GM21576 (cell line): Measurements from ENCODE around the gene TSEN15.

Experiments
- ATAC-seq: cut with Tn5 transposase; IDR thresholded peaks from one replicate; pipeline ENCODE4 v1.9.1; 2021; ENCODE audit warnings: mild to moderate bottlenecking, moderate library complexity; ENCODE audit not compliant: unreplicated experiment

Gene TSEN15

DNA sequence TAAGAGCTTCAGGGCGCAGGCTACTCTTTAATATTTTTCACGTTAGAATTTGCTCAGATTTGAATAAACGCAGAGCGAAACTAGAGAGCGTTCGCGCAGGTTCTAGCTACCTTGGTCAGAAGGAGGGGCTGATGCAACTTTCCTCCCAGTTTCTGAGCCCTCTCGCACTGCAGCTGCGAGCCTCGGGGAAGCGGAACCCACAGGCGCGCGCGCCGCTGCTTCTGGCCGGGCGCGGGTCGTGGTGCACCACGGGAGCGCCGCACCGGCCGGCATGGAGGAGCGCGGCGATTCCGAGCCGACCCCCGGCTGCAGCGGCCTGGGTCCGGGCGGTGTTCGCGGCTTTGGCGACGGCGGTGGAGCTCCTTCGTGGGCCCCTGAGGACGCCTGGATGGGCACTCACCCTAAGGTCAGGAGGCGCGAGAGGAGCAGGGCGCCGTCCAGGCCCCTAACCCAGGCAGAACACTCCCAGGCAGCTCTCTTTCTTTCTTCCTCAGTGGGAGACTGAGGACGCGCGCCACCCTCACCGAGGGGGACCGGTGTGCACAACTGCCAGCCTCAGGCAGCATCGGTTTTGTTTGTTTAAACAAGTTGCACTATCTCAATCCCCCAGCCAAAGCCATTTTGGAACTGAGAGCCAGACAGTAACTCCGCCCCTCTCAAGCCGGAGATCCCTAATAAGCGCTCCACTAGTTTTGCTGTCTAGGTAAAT is at the start of gene TSEN15:
Gene TSEN15 (plus strand): TSS at position 246 of the 709 bp plus-strand sequence. CDS start 26 bp downstream, at position 272.
- peak; percentile 97 for ATAC-seq

DNA sequence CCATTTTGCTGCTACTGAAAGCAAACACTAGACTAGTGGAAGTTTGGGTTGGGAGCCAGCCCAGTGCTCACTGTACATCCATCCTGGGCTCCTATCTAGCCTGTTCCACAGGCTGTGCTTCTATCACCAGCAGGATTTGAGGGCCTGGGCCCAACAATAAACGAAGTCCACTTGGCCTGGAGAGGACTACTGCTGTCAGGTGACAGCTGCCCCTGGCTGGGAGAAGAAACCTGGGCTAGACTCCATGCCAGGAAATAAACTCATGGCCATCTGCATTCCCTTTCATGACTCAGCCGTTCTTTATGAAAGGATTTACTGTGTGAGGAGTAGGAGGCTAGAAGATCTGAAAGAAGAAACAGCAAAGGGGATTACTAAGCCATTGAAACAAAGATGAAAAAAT is 49.5 kb upstream of the TSEN15 start:
- ATAC-seq, result no peak

DNA sequence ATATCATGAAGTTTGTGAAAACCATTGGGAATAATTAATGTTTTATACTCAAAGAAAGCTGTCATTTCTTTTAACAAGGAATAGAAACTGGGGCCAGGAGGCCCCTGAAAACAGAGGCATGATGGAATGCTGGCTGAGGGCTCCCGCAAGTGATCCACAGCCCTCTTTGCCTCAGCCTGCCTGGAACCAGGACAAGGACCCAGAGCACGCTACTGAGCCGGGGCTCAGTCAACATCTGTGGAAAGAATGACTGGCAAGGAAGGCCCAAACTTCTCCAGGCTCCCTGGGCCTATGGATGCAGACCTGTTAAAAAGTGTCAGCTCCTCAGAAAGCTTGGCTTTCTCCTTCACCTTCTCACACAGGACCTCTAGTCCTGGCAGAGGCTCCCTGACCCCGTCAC is 46.6 kb upstream of the TSEN15 start:
- no peak for ATAC-seq

DNA sequence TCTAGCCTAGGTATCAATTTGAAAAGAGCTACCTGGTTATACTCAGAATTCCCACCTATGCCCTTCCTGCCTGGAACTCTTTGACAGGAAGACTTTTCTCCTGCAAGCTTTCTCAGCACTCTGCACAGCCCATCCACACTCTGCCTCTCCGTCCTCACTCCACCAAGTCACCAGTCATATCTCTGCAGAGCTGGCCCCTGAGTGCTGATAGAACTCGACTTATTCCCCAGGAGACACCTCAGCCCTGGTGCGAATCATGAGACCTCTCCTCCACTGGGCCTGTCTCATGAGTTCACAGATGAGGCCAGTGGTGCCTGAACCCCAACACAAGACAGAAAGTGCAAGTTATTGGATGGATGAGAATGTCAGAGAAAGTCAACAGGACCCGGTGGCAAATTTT is 46.0 kb upstream of the TSEN15 start:
- ATAC-seq, result no peak

DNA sequence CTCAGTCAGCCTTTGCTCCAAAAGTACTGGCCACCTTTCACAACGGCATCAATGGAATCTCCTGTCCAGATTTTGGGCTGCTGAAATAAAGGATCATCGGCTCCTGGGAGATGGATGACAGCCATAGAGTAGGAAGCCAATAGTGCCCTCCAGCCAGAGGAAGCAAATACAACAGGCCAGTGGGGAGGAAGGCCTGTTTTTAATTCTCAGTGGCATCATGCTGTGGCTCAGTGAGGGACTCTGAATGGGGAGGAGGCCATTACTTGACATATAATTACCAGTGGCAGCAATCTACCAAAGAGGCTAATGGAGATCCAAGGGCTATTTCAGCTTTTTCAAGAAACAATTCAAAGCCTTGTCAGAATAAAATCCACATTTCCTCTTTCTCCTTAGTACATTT is 40.7 kb upstream of the TSEN15 start:
- ATAC-seq, result no peak

DNA sequence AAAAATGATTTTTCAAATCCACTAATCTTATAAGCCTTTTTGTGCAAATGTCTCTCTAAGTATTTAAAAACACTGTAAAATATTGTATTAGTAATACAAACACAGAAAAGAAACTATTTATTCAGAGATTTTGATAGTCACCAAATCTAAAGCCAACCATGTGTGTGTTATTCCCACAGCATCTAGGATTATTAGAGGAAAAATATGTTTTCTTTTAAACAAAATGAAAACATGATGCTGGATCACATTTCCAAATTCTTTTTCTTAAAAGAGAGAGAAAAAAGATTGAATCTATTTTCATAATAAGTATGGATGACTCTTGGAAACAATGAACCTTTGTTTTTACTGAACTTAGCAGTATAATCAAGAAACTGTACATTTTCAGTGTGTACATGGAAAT is 39.3 kb upstream of the TSEN15 start:
- no peak for ATAC-seq

DNA sequence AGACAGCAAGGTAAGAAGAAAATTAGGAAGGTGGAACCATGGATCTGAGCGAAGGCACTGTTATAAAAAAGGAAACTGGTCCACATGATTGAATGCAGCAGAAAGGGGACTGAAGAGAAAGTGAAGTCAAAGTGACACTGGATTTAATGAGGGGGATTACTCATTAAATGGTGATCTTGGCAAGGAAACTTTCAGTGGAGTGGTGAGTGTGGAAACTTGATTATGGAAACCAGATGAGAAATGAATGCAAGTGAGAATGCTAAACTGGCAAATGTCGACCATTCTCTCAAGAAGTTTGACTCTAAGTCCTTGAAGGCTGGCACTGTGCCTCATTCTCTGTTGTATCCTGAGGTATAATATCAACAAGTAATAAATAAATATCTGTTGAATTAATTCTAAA is 37.3 kb upstream of the TSEN15 start:
- no peak for ATAC-seq

DNA sequence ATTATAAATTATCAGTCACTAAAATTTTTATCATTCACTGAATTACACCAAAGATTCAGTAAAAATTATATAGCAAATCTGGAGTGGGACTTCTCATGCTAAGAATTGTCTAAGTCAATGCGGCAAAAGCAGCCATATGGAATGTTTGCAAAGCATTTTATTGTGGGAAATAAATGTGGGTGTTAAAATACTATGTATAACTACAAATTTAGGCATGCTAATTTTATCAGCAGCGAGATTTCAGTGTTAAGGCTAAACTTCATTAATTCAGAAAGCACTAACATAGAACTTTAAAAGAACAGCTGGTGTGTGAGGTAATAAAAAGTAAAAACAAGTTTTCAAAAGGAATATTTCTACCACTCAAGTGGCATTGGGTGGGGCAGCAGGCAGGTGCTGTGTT is 35.4 kb upstream of the TSEN15 start:
- ATAC-seq, result no peak

DNA sequence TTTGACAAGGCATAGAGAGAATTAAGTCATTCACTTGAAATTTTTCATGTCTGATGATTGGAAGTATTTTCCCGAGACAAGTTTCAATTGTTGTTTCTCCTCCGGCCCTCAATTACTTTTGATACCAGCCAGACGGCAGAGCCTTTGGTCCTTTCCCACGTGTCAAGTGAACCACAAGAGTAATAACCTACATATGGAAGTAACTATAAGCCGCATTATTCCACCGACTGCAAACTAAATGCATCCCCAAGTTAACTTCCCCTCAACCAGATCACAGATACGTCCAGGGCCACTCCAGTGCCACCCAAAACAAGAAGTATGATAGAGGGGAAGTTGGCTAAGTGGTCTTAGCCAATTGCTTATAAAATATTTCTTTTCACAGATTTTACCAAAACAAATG is 34.2 kb upstream of the TSEN15 start:
- ATAC-seq, result no peak

DNA sequence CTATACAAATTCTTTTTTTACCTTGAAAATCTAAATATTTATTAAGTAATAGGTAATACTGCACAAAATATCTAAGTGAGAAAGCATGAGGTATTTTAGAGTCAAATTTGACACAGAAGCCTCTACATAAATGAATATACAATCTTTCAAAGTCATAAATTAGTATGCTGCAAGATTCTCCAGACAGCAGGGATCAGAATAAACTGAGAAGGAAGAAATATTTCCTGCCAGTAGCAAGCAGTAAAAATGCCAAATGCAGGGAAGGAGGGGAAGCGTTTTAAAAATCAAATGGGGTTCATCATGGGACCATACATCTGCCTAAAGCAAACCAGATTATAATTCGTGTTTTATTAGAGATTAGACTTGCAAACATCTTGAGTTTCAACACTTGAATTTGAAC is 32.9 kb upstream of the TSEN15 start:
- no peak for ATAC-seq

DNA sequence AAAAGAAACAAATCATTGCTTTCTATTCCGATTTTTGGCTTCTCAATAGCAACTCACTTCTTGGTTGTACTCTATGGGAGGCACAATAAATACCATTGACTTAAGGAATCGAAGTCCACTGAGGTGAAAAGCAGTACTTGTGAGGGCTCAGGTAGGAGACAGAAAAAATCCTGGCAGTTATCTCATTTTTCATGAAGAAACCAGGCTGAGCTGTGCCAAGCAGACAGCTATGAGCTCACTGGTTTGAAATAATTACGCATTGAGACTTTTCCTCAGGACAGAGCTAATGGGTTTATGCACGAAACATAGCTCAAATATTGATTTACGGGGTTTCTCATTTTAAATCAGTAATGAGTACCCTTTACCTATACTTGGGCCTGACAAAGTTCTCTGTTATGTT is 32.5 kb upstream of the TSEN15 start:
- ATAC-seq, result no peak

DNA sequence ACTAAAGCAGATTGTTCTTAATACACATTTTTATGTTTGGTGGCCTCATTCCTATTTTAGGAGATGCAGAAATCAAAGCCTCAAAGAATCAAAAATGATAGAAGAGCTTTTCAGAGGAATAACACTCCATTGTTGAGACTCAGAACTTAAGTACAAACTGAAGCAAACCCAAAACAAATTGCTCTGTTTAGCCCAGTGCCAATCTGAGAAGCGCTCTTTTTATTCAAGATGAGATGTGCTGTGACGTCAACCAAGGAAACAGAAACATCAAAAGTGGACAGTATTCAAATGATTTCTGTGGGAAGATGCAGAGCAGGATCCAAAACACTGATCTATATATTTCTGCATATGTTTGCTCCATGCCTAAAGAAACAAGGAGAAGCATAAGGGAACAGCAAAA is 32.0 kb upstream of the TSEN15 start:
- ATAC-seq, result no peak

DNA sequence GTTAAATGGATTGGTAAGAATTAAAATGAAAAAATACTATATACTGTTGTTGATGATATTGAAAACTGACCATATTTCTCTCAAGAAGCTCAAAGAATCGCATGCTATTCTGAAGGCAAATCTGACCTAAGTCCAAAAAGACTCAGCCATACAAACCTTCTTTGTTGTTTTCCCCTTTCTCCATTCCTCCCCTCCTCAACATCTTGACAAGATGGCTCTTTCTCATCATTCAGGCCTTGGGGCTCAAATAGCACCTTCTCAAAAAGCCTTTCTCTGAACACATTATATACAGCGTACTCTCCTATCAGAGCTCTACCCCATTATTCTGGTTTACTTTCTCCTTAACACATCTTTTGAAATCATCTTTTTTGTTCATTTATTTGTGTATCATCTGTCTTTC is 31.2 kb upstream of the TSEN15 start:
- ATAC-seq, result no peak

DNA sequence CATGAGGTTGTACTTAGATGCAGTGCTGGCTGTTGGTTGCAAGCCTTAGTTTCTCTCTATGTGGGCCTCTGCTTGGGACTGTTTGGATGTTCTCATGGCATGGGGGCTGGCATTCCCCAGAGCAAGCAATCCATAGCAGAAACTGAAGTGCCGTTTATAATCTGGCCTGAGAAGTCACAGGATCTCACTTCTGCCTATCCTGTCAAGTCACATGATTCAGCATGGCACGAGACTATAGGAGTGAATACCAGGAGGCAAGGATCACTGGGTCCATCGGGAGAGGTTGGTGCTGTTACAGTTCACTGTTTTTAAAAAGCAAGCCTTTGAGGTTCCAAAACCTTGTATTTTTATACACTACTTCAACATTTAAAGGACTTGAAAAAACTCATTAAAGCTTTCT is 30.7 kb upstream of the TSEN15 start:
- no peak for ATAC-seq

DNA sequence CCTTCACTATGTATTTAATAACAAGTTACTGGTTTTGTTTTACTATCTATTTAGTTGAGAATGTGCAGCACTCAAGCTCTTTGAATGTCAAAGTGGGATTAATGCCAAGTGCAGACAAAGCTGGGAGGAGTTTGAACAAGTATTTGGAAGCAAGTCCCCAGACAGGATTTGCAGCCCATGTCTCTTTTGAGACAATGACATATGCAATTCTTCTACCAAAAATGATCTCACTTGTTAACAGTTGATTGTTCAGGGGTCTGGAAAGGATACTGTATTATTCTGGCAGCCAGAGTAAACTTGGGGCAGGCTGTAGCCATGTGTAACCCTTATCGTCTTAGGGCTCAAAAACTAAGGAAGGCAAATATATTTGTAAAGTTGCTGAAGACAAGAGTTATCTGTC is 29.8 kb upstream of the TSEN15 start:
- ATAC-seq, result no peak

DNA sequence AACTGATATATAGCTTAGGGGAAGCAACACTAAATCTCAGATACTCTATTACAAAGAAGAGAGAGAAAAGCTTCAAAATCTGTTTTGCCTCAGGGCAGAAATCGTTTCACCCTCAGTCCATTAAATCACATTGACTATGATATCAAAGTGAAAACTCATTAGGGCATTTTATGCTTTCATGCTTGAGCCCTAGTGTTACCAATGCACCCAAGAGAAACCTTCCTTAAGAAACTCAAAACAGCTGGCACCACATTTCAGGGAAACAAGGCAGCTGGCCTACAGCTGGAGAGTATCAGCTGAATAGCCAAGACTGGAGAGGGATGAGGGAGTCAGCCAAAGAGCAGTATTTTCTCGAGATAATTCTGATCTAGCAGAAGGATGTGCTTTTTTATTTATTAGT is 28.9 kb upstream of the TSEN15 start:
- no peak for ATAC-seq

DNA sequence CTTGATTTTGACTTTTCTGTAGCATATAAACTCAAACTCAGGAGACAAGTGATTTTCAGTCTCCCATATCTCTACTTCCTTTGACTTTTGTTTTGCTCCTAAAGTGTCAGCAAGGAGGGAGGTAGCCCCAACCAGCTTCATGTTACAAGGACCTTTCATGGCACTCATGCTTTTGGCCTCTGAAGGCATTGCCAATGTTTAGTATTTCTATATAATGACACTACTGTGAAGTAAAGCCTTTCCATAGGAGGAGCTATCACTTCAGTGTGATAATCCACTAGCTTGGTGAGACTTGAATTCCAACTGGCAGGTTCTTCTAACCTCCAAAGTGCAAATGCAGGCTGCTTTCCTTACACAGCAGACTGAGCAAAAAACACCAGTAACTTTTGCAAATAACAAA is 28.4 kb upstream of the TSEN15 start:
- ATAC-seq, result no peak

DNA sequence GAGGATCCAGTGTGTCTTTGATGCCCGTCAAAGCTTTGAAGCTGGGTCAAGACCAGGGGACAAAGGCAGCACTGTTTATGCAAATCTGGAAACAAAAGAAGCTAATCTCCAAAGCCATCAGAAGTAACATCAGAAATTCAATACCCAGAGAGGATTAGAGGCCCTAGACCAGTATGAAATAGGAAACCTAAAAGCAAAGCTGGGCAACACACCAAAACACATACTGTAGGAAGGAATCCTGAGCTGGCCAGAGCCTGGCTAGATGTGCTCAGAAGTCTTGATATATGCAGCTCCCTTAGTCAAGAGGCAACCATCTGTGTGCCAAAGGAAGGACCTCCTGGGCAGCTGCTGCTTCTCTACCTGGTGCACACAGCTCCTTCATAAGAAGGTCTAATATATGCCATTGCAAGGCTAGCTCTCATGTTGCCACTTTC is 26.3 kb upstream of the TSEN15 start:
- no peak for ATAC-seq

DNA sequence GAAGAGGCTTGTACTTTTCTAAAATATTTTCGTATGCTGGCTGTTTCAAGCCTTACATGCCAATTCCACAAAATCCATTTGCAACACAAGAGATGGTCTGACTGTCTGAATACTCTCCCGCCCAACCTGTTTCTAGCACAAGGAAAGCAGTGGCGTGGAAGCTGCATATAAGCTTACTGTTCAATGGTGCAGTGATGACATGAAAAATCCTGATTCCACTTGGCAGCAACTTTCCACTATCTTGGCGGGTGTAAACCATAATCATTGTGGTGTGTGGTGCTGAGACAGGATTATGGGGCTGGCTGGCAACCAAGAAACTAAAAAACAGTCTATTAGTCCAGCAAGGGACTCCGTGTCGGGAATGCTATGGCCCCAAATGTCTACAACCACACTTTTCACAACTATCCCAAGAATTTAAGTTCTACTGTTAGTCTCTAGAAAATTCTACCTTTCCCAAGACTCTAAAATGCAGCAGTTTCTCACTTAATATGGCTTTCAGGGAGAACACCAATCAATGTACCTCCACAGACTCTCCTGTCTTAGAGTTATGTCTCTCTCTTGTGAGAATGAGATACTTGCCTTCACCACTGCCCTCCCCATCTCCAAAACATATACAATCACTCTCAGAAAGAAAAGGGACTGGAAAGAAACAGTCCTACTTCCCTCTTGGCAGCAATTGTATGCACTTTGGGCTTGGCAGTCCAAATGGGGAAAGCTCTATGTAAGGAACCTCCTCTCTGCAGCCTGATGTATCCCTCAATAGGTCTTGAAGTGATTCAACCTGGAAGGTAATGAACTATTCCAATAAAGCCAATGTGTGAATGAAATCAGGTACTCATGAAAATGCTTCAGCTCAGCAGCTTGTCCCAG is 23.5 kb upstream of the TSEN15 start:
- ATAC-seq, result no peak

DNA sequence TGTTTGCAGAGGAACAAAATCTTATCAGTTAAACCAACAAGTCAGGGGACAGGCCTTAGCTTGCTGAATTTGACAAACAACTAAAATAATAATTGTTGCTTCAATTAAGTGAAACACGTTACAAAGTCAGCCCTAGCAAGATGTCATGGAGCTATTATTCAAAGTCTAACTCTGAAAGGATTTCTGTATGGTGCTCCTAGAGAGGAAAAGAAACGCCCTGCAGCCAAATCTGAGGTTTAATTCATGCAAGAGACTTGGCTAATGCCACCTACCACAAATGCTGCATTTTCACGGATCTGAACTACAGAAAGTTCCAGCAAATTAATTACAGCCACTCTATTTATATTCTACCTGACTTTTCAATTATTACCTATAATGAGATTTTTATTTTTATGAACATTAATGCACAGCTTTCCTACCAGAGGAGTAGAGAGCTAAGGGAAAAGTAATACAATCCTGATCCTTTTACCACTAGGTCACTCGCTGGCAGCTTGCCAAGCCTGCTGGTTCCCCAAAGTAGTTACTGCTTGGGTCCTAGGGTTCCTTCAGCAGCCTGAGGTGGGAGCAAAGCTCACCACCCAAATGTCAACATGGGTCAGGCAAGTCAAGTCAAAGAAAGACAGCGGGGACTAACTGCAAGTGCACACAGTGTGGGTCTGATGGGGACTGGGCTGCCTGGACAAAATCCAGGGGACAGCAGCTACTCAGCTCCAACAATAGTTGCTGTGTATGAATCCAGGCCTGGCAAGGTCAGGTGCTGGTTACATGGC is 22.5 kb upstream of the TSEN15 start:
- no peak for ATAC-seq

DNA sequence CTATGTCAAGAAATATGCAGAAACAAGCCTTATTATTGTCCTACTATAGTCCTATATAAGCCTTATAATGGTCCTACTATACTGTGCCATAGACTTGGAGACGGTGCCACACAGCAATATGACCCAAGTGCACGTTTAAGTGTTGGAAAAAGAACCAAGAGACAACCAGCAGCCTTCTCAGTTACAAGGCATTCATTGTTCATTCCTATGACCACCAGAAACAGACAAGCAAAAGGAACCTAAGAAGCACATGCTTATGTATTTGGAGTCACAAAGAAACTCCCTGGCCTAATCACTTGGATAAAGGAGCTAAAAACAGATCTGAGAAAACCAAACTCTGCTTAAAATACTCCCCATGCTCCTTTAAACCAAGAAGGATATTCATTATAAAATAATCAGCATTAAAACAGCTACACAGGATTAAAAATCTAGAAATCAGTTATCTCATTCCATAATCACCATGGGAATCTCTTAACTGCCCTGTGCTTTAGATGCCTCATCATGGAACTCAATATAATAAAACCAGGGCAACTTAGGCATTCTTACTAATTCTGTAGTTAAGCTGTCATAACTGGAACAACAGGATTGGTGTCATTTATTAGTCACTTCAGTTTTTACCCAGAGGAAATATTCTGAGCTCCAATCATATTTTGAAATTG is 21.0 kb upstream of the TSEN15 start:
- ATAC-seq, result no peak
